GM11168 (cell line): ENCODE data around the gene EPHB1.
"Not testable (repeated sequence)": the region's sequence is repeated elsewhere in the genome, so short reads cannot be mapped to it uniquely, and the experiment has no call there.

ENCODE experiments used
- in situ Hi-C: fragments of 300-500 bp; cut with MboI; formaldehyde crosslinking; loops from one replicate; pipeline ENCODE4 v1.12.0; 2022; ENCODE audit warnings: low sequenced_read_pairs; ENCODE audit not compliant: unreplicated experiment

Gene EPHB1

DNA sequence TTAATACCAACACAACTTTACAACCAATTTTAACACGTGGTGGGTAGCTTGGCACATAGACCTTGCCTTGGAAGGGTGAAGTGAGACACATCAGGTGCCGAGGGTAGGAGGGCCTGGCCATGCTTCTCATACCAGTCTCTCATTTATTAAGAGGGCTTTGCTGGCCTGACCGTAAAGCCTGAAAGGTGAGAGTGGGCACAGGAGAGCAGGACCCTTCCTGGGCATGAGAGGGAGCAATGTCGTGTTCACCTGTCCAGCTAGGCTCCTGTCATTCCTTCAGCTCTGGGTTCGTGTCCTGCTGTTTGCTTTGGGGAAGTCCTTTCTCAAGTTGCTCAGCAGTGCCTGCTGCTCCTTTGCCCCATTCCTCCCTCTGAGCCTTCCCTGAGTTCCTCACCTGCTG, 294.4 kb downstream of the EPHB1 start:
- in situ Hi-C loops, result no loop called here

DNA sequence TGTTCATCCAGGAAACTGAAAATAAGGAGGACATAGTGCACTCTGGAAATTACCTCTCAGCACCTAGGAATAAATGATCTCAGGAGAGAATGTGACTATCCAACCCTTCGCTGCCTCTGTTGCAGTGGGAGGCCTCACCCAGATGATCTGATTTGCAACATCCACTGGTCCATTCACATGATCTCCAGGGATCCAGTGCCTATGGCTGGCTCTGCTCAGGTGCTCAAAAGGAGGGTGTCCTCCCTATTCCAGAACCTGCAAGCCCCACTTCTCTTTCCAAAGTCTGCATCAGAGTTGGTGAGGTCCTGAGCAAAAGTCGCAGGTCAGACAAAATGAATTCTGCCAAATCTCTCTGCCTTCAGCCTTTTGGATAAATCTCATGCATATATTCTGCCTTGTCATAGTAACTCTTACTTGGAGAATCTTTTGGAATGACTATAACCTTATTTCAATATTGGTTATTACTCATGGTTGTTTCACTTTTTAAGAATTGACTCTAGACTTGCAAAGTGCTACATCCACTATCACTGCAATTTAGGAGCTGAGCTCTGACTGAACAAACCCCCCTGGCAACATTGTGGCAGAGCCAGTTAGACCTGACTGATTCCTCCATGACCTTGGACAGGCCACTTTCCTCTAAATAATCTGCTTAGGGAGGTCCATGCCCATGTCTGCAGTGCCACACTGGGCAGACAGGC, 295.1 kb downstream of the EPHB1 start:
- in situ Hi-C loops, result no loop called here

GRCh38 chr3:135091946-135092345, 296.9 kb downstream of the EPHB1 start:
- in situ Hi-C loops, result no loop called here

- in situ Hi-C loops, result no loop called here
These were observed 298.1 kb downstream of the EPHB1 start for GRCh38 chr3:135093121-135093520.

- in situ Hi-C loops, result no loop called here
These were observed 302.4 kb downstream of the EPHB1 start for GRCh38 chr3:135097276-135097946.

DNA sequence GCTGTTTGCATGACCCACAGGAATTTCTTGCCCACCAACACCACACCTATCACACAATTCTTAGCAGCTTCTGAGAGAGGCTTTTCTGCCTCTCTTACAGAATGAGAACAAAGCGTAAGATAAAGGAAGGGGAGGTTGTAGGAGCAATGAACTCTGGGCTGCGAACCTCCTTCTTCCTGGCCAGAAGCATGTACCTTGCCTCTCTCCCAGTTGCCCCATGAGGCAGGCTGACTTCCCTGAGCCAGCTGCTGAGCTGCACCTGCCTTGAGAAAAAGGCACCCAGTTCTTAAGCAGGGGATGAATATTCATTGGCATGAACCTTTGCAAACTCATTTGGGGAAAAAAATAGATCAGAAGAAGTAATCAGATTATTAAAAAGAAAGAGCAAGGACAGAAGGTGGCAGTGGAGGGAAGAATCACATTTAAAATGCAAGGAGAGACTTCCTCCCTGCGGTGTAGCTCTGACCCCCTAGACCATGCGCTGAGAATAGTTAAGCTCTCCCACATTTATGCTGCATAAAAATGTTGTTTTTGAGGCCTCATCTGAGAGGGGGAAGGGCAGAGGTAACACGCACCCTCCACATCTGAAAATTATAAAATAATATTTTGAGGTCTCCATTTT, 304.8 kb downstream of the EPHB1 start:
- in situ Hi-C loops, result no loop called here

DNA sequence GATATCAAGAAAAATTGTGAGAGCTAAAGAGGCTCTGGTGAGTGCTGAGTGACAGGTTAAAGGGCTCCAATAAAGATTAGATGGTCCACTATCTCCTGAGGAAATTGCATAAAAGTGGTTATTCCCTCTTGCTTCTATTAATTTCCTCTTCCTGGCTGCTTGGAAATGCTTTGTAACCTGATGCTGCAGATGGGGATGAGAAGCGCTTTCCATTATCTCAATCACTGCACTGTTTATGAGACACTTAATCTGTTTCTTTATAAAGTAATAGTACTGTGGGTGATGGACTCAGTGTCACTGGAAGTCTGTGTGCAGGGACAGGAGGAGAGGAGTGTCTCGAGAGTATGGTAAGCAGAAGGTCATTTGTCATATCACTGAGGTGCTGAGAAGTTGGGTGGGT, 305.3 kb downstream of the EPHB1 start:
- in situ Hi-C loops, result no loop called here

GRCh38 chr3:135103917-135104316, 308.9 kb downstream of the EPHB1 start:
- in situ Hi-C loops, result no loop called here

- in situ Hi-C loops, result no loop called here
These were observed 311.4 kb downstream of the EPHB1 start for GRCh38 chr3:135106445-135106844.

DNA sequence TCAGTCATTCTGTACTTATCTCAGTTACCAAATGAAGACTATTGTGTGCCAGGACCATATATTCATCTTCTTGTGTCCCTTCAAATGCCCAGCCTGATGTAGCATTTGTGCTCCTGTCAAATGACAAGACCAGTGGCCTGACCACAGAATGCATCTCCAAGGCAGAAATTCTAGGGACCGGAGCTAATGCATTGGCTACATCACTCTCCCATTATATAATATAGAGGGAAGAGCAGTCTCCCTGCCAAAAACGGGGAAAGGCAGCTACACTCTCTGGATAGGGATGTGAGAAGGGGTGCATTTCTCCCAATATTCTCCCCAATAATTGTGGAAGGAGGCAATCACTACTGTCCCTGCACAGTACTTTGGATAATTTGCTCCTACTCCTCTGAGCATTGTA, 312.0 kb downstream of the EPHB1 start:
- in situ Hi-C loops, result no loop called here

- in situ Hi-C loops, result no loop called here
These were observed 314.6 kb downstream of the EPHB1 start for GRCh38 chr3:135109681-135110080.

GRCh38 chr3:135114551-135114950, 319.5 kb downstream of the EPHB1 start:
- in situ Hi-C loops, result not testable (repeated sequence)

- in situ Hi-C loops, result no loop called here
These were observed 322.9 kb downstream of the EPHB1 start for GRCh38 chr3:135117977-135118376.

DNA sequence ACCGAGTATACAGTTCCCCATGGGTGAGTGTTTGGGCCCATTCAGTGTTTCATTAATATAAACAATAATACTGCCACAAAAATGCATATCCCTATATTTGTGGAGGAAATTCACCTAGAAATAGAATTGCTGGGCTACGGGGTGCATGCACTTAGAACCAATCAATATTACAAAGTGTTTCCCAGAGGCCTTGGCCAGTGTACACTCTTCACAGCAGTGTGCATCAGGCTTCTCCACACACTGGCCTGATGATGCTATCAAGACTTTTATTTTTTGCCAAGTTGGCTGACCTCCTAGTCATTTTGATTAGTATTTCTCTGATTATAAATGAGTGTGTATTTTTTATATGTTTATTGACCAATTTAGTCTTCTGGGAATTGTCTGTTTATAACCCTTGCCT, 323.7 kb downstream of the EPHB1 start:
- in situ Hi-C loops, result no loop called here

- in situ Hi-C loops, result no loop called here
These were observed 330.2 kb downstream of the EPHB1 start for GRCh38 chr3:135125171-135125801.

DNA sequence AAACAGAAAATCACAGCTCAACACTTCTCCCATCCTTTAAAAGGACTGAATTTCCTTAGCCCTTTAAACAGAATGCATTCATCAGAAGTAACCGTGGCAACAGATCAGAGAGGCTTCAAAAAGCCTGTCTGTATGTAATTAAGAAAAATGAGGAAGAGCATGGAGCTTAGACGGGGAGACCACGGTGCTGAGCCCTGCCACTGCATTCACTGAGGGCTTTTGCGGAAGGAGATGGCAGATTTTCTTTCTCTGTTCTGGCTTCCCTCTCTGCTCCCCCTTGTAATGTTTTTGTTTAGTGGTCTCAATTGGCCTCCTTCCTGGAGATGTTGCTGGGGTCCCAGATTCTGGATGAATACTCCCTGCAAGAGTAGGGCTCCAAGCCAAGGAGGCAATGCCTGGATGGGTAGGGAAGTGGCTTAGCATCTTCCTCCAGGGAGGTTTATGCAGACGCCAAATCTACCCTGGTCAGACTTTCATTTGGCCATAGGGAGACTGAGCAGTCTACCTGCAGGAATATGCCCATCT, 332.9 kb downstream of the EPHB1 start:
- in situ Hi-C loops, result no loop called here

- in situ Hi-C loops, result no loop called here
These were observed 333.8 kb downstream of the EPHB1 start for GRCh38 chr3:135128818-135129217.

GRCh38 chr3:135131290-135131689, 336.2 kb downstream of the EPHB1 start:
- in situ Hi-C loops, result no loop called here

DNA sequence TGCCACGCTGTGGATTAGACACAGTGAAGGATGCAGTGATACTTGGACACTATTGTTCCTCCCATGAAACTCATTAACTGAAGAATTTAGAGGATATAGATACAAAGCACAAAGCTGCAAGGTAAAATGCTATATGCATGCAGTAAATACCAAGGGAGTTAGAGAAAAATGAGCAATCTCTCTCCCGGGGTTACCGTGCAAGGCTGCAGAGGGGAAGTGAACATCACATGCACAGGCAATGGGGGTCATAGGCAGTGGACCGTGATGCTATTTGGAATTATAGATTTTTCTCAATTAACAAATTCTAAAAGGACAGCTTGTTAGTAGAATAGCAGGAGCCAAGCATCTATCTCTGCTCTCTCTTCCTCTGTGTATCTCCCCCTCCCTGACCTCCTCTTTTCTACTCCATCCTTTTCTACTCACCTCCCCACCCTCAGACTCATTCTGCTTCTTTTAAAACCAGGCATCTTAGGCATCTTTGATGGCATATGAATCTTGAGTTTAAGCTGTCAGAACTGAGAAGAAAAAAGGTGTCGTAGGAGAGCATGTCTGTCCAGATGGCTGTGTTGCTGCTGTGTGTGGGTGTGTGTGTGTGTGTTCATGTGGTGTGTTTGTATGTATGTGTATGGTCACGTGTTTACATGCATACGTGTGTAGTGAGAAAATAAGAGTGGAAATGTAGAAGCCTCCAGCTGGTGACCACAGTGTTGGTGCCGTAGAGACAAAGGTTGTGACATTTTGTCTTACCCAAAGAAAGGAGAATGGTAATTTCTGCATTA, 339.0 kb downstream of the EPHB1 start:
- in situ Hi-C loops, result no loop called here

GRCh38 chr3:135134684-135135075, 339.6 kb downstream of the EPHB1 start:
- in situ Hi-C loops, result no loop called here
